ENCODE data around the gene PRADC1. TPM values are rescaled to one million over a fixed set of nuclear protein-coding genes. Genes with fewer than 3 reads are reported as not detected.
A peak's percentile ranks its signal among the peaks of the same experiment; 100 is the strongest.

The PRADC1 gene
- total RNA-seq (10 to 100 TPM; 12.1 to 25.4 TPM), polyA plus RNA-seq (10 to 100 TPM; 35.7 to 41.4 TPM)

GRCh38 chr2:73233154-73233931 lies at the start of gene PRADC1:
TSS of gene PRADC1 (minus strand) at chr2:73233239. CDS start at chr2:73233160, 79 bp downstream.
- H3K4me3 ChIP-seq (ENCODE audit: low read depth in 1 of 3, low read length in 3 of 3) = peak within 1 kb of the TSS; percentile 86 to 97 (median 87)

GRCh38 chr2:73281244-73281643 lies 48.2 kb upstream of the PRADC1 start:
- H3K36me3 ChIP-seq (ENCODE audit: control insufficient read depth in 4 of 4, insufficient read depth in 3 of 4, low read depth in 1 of 4, low read length in 3 of 4) = no peaks in the 10 kb centered on the region
- H3K27ac ChIP-seq (ENCODE audit: low read depth in 1 of 2, low read length in 2 of 2) = no peak overlapping the region
- no peak for DNase-seq (ENCODE audit: low spot score)
- TF ChIP-seq GABPA (IDR thresholded peaks at IDR 0.05 in 1 of 2, conservative IDR thresholded peaks at IDR 0.05 in 1 of 2) (no peak), RXRA (IDR thresholded peaks at IDR 0.05) (no peak), JUND (IDR thresholded peaks at IDR 0.05) (no peak), EGR1 (IDR thresholded peaks at IDR 0.05; ENCODE audit: low read depth in 2 of 2) (no peak), MAX (IDR thresholded peaks at IDR 0.05) (no peak), ZBTB33 (IDR thresholded peaks at IDR 0.05) (no peak), ATF3 (IDR thresholded peaks at IDR 0.05) (no peak), HNF4G (IDR thresholded peaks at IDR 0.05) (no peak), NR2F2 (IDR thresholded peaks at IDR 0.05) (no peak), YY1 (IDR thresholded peaks at IDR 0.05) (no peak), SP1 (IDR thresholded peaks at IDR 0.05) (no peak), REST (IDR thresholded peaks at IDR 0.05) (no peak), FOXA2 (IDR thresholded peaks at IDR 0.05) (no peak)

More at GRCh38 chr2:73233154-73233931, at the start of gene PRADC1:
- Histone ChIP-seq H3K27ac (ENCODE audit: low read depth in 1 of 2, low read length in 2 of 2) (peak within 1 kb of the TSS; percentile 90 to 95), H3K9me3 (ENCODE audit: control insufficient read depth in 4 of 4, low read length in 3 of 4) (no peaks in the 10 kb centered on the region), H3K9ac (ENCODE audit: low read depth in 1 of 2, low read length in 2 of 2) (peak within 1 kb of the TSS; percentile 61 to 83), H3K36me3 (ENCODE audit: control insufficient read depth in 4 of 4, insufficient read depth in 3 of 4, low read depth in 1 of 4, low read length in 3 of 4) (peaks cover 3 to 16% (median 8%) of the 10 kb centered on the region in 4 donors), H3K27me3 (ENCODE audit: control insufficient read depth in 4 of 4, insufficient read depth in 4 of 4, low read length in 3 of 4) (no peaks in the 10 kb centered on the region), H3K4me1 (ENCODE audit: control insufficient read depth in 4 of 4, insufficient read depth in 4 of 4, low read length in 3 of 4) (peaks cover 2 to 25% (median 19%) of the 10 kb centered on the region in 4 donors)
- WGBS = under 1% methylated on average over 67 of the region's 67 CpGs
- TF ChIP-seq RAD21 (IDR thresholded peaks at IDR 0.05) = no peak
- peak; percentile 98 for TF ChIP-seq SP1 (IDR thresholded peaks at IDR 0.05)
- peak in 1 of 2 donors; percentile 63 for TF ChIP-seq GABPA (IDR thresholded peaks at IDR 0.05 in 1 of 2, conservative IDR thresholded peaks at IDR 0.05 in 1 of 2)
- TF ChIP-seq NR2F2 (IDR thresholded peaks at IDR 0.05) = peak; percentile 40
- TF ChIP-seq RXRA (IDR thresholded peaks at IDR 0.05) = peak; percentile 34 to 39
- peak; percentile 36 for TF ChIP-seq REST (IDR thresholded peaks at IDR 0.05)
- no peak for TF ChIP-seq MAX (IDR thresholded peaks at IDR 0.05)
- peak in 1 of 2 donors; percentile 62 for TF ChIP-seq EGR1 (IDR thresholded peaks at IDR 0.05; ENCODE audit: low read depth in 2 of 2)
- peak in 1 of 2 donors; percentile 31 for TF ChIP-seq HNF4A (conservative IDR thresholded peaks at IDR 0.05)
- TF ChIP-seq TAF1 (conservative IDR thresholded peaks at IDR 0.05) = peak; percentile 25
- TF ChIP-seq YY1 (IDR thresholded peaks at IDR 0.05) = peak; percentile 76
- no peak for TF ChIP-seq JUND (IDR thresholded peaks at IDR 0.05)
- peak; percentile 97 for DNase-seq (ENCODE audit: low spot score)

More at GRCh38 chr2:73281244-73281643, 48.2 kb upstream of the PRADC1 start:
- H3K4me1 ChIP-seq (ENCODE audit: control insufficient read depth in 4 of 4, insufficient read depth in 4 of 4, low read length in 3 of 4) = peaks cover 0 to 13% (median 5%) of the 10 kb centered on the region in 4 donors
- no peaks in the 10 kb centered on the region for H3K9me3 ChIP-seq (ENCODE audit: control insufficient read depth in 4 of 4, low read length in 3 of 4)
- no peak overlapping the region for H3K4me3 ChIP-seq (ENCODE audit: low read depth in 1 of 3, low read length in 3 of 3)
- peaks cover 0 to 7% (median 2%) of the 10 kb centered on the region in 4 donors for H3K27me3 ChIP-seq (ENCODE audit: control insufficient read depth in 4 of 4, insufficient read depth in 4 of 4, low read length in 3 of 4)
- H3K9ac ChIP-seq (ENCODE audit: low read depth in 1 of 2, low read length in 2 of 2) = no peak overlapping the region

Data from liver (tissue), 9 donors.